Endothelial cell of umbilical vein (primary cell): ENCODE results near the gene OTUD6A. TPM values are rescaled to one million over a fixed set of nuclear protein-coding genes. Genes with fewer than 3 reads are reported as not detected.

Experiments
- BruUV-seq: library from RNA; stranded (reverse); fragments of 400-500 nt; replicated peaks from 2 replicates; lab custom pipeline; 2021; lab: Mats Ljungman, UMichigan
- CTCF ChIA-PET: fragments of 300-600, 350-600 bp; sonication (Branson Sonifier 250); formaldehyde crosslinking; loops from one replicate; lab custom pipeline; 2021; ENCODE audit warnings: antibody characterized with exemption, inconsistent platforms; lab: Charles Lee
- POLR2A ChIA-PET: fragments of 300-600, 350-600 bp; sonication (Branson Sonifier 250); formaldehyde crosslinking; loops from one replicate; lab custom pipeline; 2021; ENCODE audit warnings: antibody characterized with exemption, inconsistent platforms; lab: Charles Lee
- DNase-seq: peaks from one replicate; pipeline ENCODE4 v3.0.0-alpha.2; 2011; ENCODE audit warnings: low read depth, low spot score
- FAIRE-seq: peaks from 2 replicates; lab custom pipeline; 2011; peaks lifted over from hg19 to GRCh38; lab: Jason Lieb, UNC
- H2AFZ ChIP-seq: 2 replicates; pipeline ENCODE4 v1.6.0; 2012; ENCODE audit warnings: low read depth, low read length, control low read depth, inconsistent platforms
- H3K27ac ChIP-seq: 2 replicates; pipeline ENCODE4 v1.5.1; 2011; ENCODE audit warnings: low read depth, mild to moderate bottlenecking, control low read depth, low read length, moderate library complexity; ENCODE audit not compliant: insufficient read depth
- H3K27me3 ChIP-seq, 2 experiments: 2 replicates each; pipeline versions ENCODE4 v1.6.0 to v1.6.1; 2011; ENCODE audit warnings: low read length in 2 of 2, mixed read lengths in 1 of 2; ENCODE audit not compliant: control insufficient read depth in 2 of 2, insufficient read depth in 2 of 2
- H3K36me3 ChIP-seq, 2 experiments: 2 replicates in 1 of 2; 3 replicates in 1 of 2; pipeline ENCODE4 v1.5.1; 2011; ENCODE audit warnings: low read length in 2 of 2, mild to moderate bottlenecking in 1 of 2, moderate library complexity in 1 of 2; ENCODE audit not compliant: control insufficient read depth in 2 of 2, insufficient read depth in 2 of 2; ENCODE audit errors: extremely low read depth in 1 of 2
- H3K4me1 ChIP-seq: 3 replicates; pipeline ENCODE4 v1.5.1; 2011; ENCODE audit warnings: mild to moderate bottlenecking, low read length; ENCODE audit not compliant: control insufficient read depth, insufficient read depth; ENCODE audit errors: extremely low read depth
- H3K4me2 ChIP-seq: 2 replicates; pipeline ENCODE4 v1.6.1; 2011; ENCODE audit warnings: low read length, control low read depth, mixed read lengths; ENCODE audit not compliant: insufficient read depth
- H3K4me3 ChIP-seq, 3 experiments: fragments of 200-600 bp in 1 of 3; sonication (generic), shearing (Covaris generic) in 1 of 3; replicated peaks in 1 of 3; 2 replicates each; pipeline ENCODE4 v1.5.1; 2011 to 2016; ENCODE audit warnings: control low read depth in 3 of 3, low read length in 3 of 3, mild to moderate bottlenecking in 2 of 3, inconsistent platforms in 1 of 3, low read depth in 1 of 3, moderate library complexity in 1 of 3; ENCODE audit not compliant: insufficient read depth in 1 of 3
- H3K79me2 ChIP-seq: 2 replicates; pipeline ENCODE4 v1.6.0; 2012; ENCODE audit warnings: low read length, inconsistent platforms; ENCODE audit not compliant: control insufficient read depth, insufficient read depth
- H3K9ac ChIP-seq: replicated peaks from 2 replicates; pipeline ENCODE3; 2011; ENCODE audit warnings: low read length, control low read depth; ENCODE audit not compliant: insufficient read depth; ENCODE audit errors: extremely low read depth
- H3K9me1 ChIP-seq: replicated peaks from 3 replicates; pipeline ENCODE4 v1.6.0; 2011; ENCODE audit warnings: mild to moderate bottlenecking, low read length; ENCODE audit not compliant: control insufficient read depth, insufficient read depth; ENCODE audit errors: extremely low read depth
- H3K9me3 ChIP-seq: replicated peaks from 2 replicates; pipeline ENCODE4 v1.5.1; 2012; ENCODE audit warnings: low read length, inconsistent platforms; ENCODE audit not compliant: control insufficient read depth, insufficient read depth
- H4K20me1 ChIP-seq: replicated peaks from 2 replicates; pipeline ENCODE3; 2011; ENCODE audit warnings: mild to moderate bottlenecking, low read length; ENCODE audit not compliant: control insufficient read depth, insufficient read depth; ENCODE audit errors: extremely low read depth
- EZH2 ChIP-seq: IDR thresholded peaks from 2 replicates; pipeline ENCODE4 v1.6.1; 2012; ENCODE audit warnings: borderline replicate concordance, low read depth, mild to moderate bottlenecking, moderate library complexity, low read length, inconsistent platforms; ENCODE audit not compliant: severe bottlenecking
- FOS ChIP-seq: IDR thresholded peaks from 2 replicates; pipeline ENCODE4 v1.6.1; 2011; ENCODE audit warnings: mild to moderate bottlenecking, low read length, moderate library complexity, borderline replicate concordance; ENCODE audit not compliant: insufficient read depth
- GATA2 ChIP-seq: IDR thresholded peaks from 2 replicates; pipeline ENCODE4 v1.7.0; 2011; ENCODE audit warnings: low read depth, mild to moderate bottlenecking, moderate library complexity, mixed read lengths, low read length; ENCODE audit not compliant: insufficient read length, insufficient read depth
- JUN ChIP-seq: IDR thresholded peaks from 2 replicates; pipeline ENCODE4 v1.6.1; 2011; ENCODE audit warnings: borderline replicate concordance, low read depth; ENCODE audit not compliant: insufficient read length, insufficient read depth
- MYC ChIP-seq: IDR thresholded peaks from one replicate; pipeline ENCODE4 v1.6.1; 2011; ENCODE audit warnings: mild to moderate bottlenecking, low read depth, low read length
- POLR2A ChIP-seq: IDR thresholded peaks from 2 replicates; pipeline ENCODE4 v1.6.1; 2012; ENCODE audit warnings: low read depth, mild to moderate bottlenecking, control low read depth, low read length
- POLR2AphosphoS5 ChIP-seq: IDR thresholded peaks from 2 replicates; pipeline ENCODE4 v1.6.1; 2012; ENCODE audit warnings: low read depth, mild to moderate bottlenecking, control low read depth, low read length, moderate library complexity; ENCODE audit not compliant: insufficient read depth
- dilution Hi-C: fragments of 300-500 bp; cut with MboI; formaldehyde crosslinking; loops from one replicate; pipeline ENCODE4 v1.15.0; 2019; ENCODE audit warnings: low sequenced_read_pairs; ENCODE audit not compliant: extremely low pct_ligation_motif_present
- intact Hi-C: fragments of 100-400 bp; cut with micrococcal nuclease; formaldehyde crosslinking; loops from one replicate; pipeline ENCODE4 v1.10.0; 2022
- polyA plus RNA-seq, 4 experiments: library from polyadenylated mRNA; depleted of rRNA in 3 of 4; stranded (reverse) in 3 of 4; unstranded in 1 of 4; fragments of >200 nt; gene quantifications; 2 replicates each; pipeline versions ENCODE4 v1.2.1 to v1.2.3, GENCODE V29; 2011 to 2012; ENCODE audit warnings: missing spikeins in 1 of 4
- total RNA-seq: library from RNA; stranded (reverse); gene quantifications from 2 replicates; pipeline ENCODE4 v1.2.3, GENCODE V29; 2021
- TF ChIP-seq, protein P1 (sequence below): IDR thresholded peaks from 2 replicates; pipeline ENCODE4 v1.6.1; 2011; ENCODE audit not compliant: insufficient read depth, insufficient read length
- TF ChIP-seq, protein P2 (sequence below), 2 donors: IDR thresholded peaks; 1 replicate in 1 of 2; 2 replicates in 1 of 2; pipeline ENCODE4 v1.5.1; 2011; ENCODE audit warnings: low read length in 2 of 2, mild to moderate bottlenecking in 2 of 2, moderate library complexity in 2 of 2, control low read depth in 1 of 2, inconsistent platforms in 1 of 2, low read depth in 1 of 2; ENCODE audit not compliant: insufficient read depth in 1 of 2; ENCODE audit errors: extremely low read depth in 1 of 2

Gene OTUD6A
- total and polyA plus RNA-seq, 2 donors (not counting 3 experiments of a cell fraction or from before 2014, with no cell fraction given): not detected

DNA sequence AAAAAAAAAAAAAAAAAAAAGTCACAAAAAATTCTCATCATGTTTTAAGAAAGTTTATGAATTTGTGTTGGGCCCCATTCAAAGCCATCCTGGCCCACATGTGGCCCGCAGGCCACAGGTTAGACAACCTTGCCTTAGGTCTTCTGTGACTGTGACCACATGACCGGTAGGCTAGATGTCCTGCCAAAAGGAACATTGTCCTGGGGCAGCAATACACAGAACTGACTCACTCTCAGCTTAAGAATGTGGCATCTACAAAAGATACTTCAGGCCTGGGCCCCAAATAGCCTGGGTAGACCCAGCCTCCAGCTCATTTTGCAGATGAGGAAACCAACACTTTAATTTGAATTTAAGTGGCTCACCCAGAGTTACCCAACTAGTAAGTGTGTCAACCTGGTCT is 22.5 kb upstream of the OTUD6A start:
- Histone ChIP-seq H3K9me1 (no peaks in the 10 kb centered on the region), H3K9me3 (no peaks in the 10 kb centered on the region), H3K36me3 (no peaks in the 10 kb centered on the region), H3K4me2 (no peak overlapping the region), H3K27ac (no peak overlapping the region), H3K4me1 (peaks cover 4% of the 10 kb centered on the region), H3K9ac (no peak overlapping the region), H4K20me1 (no peaks in the 10 kb centered on the region), H3K79me2 (no peaks in the 10 kb centered on the region), H3K4me3 (no peak overlapping the region), H2AFZ (no peak overlapping the region), H3K27me3 (no peaks in the 10 kb centered on the region)
- ChIA-PET CTCF (interaction anchor here (0.7 to 9.0 kb wide), 4 partner anchors 9 to 615 kb away, joined by 3 to 207 read pairs (median 4); no protein-coding TSS in a partner anchor), POLR2A (interaction anchor here (0.6 kb wide), 1 partner anchor 53 kb away, joined by 3 read pairs; no protein-coding TSS in a partner anchor)
- TF ChIP-seq, protein P1, sequence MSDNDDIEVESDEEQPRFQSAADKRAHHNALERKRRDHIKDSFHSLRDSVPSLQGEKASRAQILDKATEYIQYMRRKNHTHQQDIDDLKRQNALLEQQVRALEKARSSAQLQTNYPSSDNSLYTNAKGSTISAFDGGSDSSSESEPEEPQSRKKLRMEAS: no peak
- TF ChIP-seq, protein P2, sequence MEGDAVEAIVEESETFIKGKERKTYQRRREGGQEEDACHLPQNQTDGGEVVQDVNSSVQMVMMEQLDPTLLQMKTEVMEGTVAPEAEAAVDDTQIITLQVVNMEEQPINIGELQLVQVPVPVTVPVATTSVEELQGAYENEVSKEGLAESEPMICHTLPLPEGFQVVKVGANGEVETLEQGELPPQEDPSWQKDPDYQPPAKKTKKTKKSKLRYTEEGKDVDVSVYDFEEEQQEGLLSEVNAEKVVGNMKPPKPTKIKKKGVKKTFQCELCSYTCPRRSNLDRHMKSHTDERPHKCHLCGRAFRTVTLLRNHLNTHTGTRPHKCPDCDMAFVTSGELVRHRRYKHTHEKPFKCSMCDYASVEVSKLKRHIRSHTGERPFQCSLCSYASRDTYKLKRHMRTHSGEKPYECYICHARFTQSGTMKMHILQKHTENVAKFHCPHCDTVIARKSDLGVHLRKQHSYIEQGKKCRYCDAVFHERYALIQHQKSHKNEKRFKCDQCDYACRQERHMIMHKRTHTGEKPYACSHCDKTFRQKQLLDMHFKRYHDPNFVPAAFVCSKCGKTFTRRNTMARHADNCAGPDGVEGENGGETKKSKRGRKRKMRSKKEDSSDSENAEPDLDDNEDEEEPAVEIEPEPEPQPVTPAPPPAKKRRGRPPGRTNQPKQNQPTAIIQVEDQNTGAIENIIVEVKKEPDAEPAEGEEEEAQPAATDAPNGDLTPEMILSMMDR (IDR thresholded peaks at IDR 0.05; ENCODE audit: extremely low read depth in 1 of 2, insufficient read depth in 1 of 2, low read depth in 1 of 2, low read length in 2 of 2): no peak
- TF ChIP-seq JUN: no peak
- BruUV-seq: no TSS peak
- intact Hi-C loops: no loop called here
- no peak for DNase-seq
- dilution Hi-C loops: no loop called here
- no peak for FAIRE-seq

DNA sequence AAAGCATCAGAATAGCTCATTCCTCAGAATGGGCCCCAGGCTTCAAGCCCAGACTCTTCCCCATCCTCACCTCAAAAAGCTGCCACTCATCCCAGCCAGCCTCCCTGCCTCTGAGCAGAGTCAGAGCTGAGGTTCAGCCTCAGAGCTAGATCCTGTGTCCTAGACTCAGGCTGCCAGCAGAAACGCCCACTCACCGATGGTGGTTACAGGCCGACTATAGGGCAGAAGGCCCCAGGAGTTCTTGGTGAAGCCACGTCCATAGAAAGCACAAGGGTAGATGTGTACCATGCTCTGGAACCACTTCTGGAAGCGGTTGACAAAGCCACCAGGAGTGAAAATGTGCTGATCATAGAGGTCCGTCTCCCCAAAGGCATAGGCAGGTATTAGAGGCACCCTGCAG is 20.3 kb upstream of the OTUD6A start:
- POLR2A ChIA-PET: no interaction called here
- DNase-seq: no peak
- no peaks in the 10 kb centered on the region for H3K9me1 ChIP-seq
- H3K9me3 ChIP-seq: no peaks in the 10 kb centered on the region
- no peaks in the 10 kb centered on the region for H3K36me3 ChIP-seq
- H2AFZ ChIP-seq: no peak overlapping the region
- no peak for TF ChIP-seq EZH2
- TF ChIP-seq, protein P2 (IDR thresholded peaks at IDR 0.05; ENCODE audit: extremely low read depth in 1 of 2, insufficient read depth in 1 of 2, low read depth in 1 of 2, low read length in 2 of 2): no peak
- no peak for TF ChIP-seq GATA2
- no peak for TF ChIP-seq POLR2AphosphoS5
- TF ChIP-seq MYC: no peak
- TF ChIP-seq POLR2A: no peak
- no peak for TF ChIP-seq JUN
- TF ChIP-seq, protein P1: no peak
- no peak for TF ChIP-seq FOS
- no peak overlapping the region for H3K4me3 ChIP-seq
- peaks cover 19% of the 10 kb centered on the region for H3K4me1 ChIP-seq
- no TSS peak for BruUV-seq
- H3K4me2 ChIP-seq: no peak overlapping the region
- CTCF ChIA-PET: interaction anchor here (0.8 kb wide), 1 partner anchor 55 kb away, joined by 4 read pairs; no protein-coding TSS in a partner anchor
- H3K27me3 ChIP-seq: no peaks in the 10 kb centered on the region
- intact Hi-C loops: no loop called here
- H4K20me1 ChIP-seq: no peaks in the 10 kb centered on the region
- no peak overlapping the region for H3K9ac ChIP-seq
- no peak for FAIRE-seq
- dilution Hi-C loops: no loop called here
- H3K27ac ChIP-seq: no peak overlapping the region
- H3K79me2 ChIP-seq: no peaks in the 10 kb centered on the region
